Anterior cingulate cortex (tissue), 58 donors: ENCODE measurements around the gene RPL9.
"Not testable (repeated sequence)": the region's sequence is repeated elsewhere in the genome, so short reads cannot be mapped to it uniquely, and the experiment has no call there.

Experiments used
- DNase-seq, 58 donors: peaks; one replicate each; lab custom pipeline; 2025; lab: John Stamatoyannopoulos, UW

RPL9 gene

DNA sequence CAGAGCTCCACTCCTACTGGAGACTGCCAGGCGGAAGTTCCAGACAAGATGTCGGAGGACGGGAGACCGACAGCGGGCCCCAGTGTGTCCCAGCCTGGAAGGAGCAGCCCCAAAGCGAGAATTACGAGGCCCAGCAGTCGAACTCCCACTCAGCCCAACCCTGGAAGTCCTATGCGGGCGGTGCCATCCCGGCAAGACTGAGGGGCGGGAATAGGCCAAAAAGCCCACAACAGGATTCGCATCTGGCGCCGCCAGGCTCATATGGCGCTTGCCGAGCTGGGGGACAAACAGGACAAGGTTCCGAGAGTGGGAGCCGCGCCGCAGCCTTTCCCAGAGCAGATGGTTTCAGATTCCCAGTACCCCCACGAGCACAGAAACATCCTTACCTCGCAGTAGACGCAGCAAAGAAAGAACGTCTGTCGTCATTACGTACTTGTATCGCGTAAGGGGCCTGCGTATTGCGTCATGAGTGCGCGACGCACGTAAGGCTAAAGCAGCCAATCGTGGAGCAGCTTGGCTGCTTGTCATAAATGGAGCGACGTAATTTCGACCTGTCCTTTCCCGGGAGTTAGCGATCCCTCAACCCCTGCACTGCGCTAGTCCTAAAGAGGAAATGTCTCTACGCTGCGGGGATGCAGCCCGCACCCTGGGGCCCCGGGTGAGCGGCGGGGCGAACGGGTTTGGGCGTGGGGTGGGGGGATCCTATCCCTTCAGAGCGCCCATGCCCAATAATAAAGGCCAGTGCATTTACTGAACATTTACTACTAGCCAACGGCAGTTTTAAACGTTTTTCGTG is at the start of gene RPL9, which contains the start of gene LIAS:
Gene RPL9, minus strand, starts transcription at position 418 of the 796 bp plus-strand sequence. CDS start 483 bp downstream, outside the sequence.
Gene LIAS, plus strand, starts transcription at position 552 of the 796 bp plus-strand sequence. Its CDS starts 62 bp downstream, at position 614.
- peak; percentile 57 to 96 (median 90) for DNase-seq

DNA sequence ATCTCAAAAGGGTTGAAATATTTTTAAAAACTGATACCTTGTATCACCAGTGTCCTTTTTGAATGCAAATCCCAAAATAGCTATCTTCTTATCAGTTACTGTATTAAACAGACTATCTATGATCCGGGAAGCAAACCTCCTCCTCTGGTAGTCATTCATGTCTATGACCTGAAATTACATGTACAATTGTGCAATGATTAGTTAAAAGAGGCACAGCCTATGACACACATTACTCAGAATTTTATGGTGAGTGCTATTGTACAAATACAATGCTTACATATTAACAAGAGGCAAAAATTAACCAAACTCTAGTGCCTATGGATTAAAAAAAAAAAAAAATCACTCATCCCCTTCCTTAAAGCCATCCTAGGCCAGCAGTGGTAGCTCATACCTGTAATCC is 46.9 kb upstream of the RPL9 start:
- no peak for DNase-seq

DNA sequence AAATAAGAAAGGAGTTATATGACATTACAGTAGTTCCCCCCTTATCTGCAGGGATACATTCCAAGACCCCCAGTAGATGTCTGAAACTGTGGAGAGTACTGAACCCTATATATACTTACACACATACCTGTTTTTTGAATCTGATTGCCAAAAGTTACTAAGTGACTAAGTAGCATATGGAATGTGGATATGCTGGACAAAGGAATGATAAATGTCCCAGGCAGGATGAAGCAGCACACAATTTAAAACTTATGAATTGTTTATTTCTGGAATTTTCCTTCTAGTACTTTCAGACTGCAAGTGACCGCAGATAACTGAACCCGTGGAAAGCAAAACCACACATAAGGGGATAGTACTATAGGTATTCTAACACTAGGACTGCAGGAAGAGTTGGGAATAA is 45.8 kb upstream of the RPL9 start:
- DNase-seq, result no peak

DNA sequence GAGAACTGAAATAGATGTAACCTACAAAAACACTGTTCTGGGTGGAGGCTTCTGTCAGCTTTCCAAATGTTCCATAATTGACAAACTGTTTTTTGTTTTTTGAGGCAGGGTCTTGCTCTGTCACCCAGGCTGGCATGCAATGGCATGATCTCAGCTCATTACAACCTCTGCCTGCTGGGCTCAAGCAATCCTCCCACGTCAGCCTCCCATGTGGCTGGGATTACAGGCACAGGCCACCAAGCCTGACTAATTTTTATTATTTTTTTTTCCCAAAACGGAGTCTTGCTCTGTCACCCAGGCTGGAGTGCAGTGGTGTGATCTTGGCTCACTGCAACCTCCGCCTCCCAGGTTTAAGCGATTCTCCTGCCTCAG is 43.9 kb upstream of the RPL9 start:
- not testable (repeated sequence) for DNase-seq

DNA sequence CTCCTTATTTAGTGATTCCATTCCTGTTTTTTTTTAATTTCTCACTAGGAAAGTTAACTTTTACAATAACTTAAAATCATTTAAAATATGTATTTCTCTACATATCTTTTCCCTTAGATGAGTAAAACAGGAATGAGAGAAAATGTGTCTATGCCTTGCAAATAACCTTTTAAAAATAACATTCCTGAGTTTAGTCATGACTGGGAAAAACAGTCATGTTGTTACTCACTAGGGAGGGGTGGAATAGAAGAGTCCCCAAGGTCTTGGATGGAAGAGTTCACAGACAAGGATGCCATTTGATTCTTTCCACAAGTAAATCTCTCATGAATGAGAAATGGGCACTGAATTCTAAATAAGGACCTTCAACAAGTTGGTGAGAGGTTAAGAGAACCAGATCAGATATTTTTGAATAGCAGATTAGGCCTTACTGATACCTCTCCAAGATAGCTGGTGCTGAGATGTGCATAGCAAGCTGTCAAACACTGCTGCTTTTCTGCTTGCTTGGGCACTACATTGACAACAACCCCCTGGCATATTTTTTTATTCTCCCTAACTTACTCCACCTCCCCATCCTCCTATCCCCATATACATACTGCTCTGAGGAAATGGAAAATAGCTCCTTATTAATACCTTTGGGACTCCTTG is 43.4 kb upstream of the RPL9 start:
- no peak for DNase-seq

DNA sequence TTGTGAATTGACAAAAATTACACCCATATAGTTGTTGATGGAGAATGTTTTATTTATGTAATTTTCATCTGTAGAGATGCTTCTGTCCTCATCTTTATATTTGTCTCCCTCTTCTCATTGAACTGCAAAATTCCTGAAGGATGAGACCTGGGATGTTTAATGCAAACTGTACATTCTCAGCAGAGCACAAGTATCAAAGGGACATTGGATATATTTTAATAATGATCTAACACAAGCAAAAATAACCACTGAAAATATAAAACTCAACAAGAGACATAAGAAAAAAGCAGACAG is 40.0 kb upstream of the RPL9 start:
- no peak for DNase-seq

DNA sequence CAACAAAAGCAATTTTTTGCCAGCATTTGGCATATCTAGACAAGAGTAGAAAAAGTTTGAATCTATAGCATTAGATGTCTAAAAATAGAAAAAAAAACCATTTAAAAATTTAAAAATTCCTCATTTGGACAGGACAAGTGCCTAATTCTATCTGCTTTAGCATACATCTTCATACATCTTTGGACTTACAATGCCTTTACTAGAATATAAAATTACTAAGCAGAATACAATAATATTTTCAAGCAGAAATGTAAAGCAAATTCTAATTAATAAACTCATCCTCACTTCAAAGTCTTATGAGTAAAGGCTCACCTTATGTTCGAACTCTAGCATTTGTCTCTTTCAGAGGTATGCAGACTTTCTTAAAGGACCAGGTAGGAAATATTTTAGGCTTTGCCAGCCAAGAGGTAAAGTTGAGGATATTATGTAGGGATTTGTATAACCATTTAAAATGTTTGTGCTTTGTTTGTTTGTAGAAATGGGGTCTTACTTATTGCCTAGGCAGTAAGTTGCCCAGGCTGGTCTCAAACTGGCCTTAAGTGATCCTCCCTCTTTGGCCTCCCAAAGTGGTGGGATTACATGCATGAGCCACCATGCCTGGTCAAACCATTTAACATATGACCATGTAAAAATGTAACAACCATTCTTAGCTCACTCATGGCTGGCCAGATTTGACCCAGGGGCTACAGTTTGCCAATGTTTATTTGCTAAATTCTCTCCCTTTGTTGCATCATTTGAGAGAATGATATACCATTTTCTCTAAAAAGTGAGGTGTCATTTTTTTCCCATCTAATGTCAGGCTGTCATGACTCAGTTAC is 39.4 kb upstream of the RPL9 start:
- DNase-seq, result no peak

DNA sequence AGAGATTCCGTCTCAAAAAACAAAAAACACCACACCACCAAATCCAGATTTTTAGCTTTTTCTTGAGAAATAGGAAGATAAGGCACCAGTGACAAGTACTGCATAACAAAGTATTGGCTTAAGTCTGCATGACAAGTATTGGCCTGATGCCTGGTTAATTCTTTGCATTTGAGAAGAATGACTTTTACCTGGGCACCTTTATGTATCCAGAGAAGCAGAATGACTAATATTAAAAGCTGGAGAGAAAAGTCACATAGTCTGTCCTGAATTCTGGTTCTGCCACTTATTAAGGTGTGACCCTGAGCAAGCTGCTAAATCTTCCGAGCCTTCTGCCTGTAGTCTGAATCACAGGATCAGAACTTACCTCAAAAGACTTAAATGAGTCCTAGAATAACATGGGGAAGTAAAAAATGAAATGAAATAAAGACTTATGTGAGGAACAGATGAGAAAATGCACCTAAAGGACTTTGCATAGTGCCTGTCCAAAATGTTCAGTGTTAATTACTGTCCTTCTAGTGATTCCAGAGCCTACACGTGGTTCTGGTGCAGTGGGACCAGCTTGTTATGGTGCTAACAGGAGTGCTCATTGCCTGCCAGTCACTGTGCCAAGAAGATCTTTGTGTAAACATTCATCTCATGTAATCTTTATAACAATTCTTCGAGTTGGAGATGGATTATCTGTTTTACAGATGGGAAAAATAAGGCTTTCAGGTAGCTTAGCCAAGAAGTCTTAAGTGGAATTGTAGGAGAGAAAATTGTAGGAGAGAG is 36.9 kb upstream of the RPL9 start:
- no peak for DNase-seq

DNA sequence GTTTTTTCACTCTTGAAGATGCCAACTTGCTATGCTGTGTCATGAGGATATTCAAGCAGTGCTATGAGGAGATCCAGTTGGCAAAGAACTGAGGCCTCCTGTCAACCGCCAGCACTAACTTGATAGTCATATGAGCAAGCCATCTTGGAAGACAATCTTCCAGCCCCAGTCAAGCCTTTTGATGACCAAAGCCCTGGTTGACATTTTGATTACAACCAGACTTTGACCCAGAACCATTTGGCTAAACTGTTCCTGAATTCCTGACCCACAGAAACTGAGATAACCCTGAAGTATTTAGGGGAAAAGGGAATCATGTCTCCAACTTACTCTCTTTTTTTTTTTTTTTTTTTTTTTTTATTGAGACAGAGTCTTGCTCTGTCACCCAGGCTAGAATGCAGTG is 35.6 kb upstream of the RPL9 start:
- no peak for DNase-seq

DNA sequence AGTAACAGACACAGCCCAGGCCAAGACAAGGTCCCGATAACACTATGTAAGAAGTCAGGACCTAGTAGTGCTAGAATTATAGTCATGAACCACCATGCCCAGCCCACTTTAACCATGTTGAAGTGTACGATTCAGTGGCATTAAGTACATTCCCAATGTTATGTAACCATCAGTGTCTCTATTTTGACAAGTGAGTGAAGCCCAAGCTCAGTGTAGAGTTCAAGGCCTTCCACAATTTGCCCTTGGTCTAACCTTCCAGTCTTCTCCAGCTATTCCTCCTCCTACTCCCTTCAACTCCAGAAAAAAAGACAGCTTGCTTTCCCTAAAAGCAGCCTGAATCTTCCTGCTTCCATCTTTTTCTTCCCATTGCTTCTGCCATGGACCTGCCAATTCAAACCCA is 31.6 kb upstream of the RPL9 start:
- no peak for DNase-seq

DNA sequence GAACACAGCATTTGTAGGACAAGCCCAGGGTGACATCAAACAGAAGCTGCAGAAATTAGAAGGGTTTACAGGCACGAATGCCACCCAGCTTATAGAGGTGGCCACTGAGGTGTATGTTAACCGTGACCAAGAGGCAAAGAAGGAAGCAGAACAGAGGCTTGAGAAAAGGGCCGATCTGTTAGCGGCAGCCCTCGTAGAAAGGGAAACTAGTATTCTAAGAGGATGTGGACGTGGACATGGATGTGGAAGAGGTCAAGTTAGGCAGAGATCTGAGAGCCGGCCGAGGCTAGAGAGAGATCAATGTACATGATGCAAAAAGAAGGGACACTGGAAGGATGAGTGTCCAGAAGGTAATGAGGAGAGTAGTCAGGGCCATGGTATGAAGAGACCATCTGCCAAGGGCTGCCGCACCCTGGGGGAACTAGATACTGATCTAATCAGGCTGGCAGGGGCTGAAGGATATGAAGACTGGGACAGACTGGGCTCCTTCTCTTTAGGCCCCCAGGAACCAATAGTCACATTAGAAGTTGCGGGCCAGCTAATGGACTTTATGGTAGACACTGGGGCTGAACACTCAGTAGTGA is 27.6 kb upstream of the RPL9 start:
- DNase-seq, result no peak

DNA sequence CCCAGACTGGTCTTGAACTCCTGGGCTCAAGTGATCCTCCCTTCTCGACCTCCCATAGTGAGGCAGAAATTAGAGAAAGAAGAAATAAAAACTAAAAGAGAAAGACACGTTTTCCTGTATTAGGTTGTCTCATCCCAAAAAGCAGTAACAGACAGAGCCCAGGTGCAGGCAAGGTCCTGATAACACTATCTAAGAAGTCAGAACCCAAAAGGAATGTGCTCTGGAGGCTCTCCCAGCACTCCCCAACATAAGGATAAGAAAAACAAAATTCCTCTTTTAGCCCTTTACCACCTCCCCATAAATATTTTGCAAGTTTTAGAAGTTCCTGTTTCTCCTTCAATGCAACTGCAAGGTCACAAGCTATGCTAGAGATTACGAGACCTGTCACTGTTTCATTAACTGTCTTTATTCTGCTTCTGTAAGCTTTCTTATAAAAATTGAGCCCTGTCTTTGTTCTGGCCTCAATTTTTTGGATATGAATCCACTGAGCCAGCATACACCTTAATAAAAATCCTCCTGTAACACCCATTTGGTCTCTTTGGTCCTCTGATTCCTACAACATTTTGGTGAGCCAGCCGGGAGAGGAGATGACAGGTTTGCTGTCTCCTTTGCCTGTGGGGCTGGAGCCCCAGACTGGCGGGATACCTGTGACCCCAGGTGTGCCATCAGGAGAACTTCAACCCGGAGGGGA is 26.0 kb upstream of the RPL9 start:
- no peak for DNase-seq

DNA sequence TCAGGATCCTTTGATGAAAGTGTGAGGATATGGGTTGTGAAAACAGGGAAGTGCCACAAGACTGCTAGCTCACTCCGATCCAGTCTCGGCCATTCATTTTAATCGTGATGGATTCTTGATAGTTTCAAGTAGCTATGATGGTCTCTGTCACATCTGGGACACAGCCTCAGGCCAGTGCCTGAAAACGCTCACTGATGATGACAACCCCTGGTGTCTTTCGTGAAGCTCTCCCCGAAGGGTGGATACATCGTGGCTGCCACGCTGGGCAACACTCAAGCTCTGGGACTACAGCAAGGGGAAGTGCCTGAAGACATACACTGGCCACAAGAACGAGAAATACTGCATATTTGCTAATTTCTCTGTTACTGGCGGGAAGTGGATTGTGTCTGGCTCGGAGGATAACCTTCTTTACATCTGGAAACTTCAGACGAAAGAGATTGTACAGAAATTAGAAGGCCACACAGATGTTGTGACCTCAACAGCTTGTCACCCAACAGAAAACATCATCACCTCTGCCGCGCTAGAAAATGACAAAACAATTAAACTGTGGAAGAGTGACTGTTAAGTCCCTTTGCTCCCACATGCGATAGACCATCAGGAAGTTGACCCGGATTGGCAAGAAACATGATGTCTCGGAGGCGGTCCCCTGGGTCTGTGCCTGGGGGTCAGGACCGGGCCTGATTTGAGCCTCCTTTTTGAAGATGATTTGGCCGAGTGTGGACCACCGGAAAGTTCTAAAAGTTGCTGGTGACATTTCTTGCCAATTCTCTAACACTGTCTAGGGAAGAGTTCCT is 22.4 kb upstream of the RPL9 start:
- peak in 1 of 58 donors; percentile 5 for DNase-seq

DNA sequence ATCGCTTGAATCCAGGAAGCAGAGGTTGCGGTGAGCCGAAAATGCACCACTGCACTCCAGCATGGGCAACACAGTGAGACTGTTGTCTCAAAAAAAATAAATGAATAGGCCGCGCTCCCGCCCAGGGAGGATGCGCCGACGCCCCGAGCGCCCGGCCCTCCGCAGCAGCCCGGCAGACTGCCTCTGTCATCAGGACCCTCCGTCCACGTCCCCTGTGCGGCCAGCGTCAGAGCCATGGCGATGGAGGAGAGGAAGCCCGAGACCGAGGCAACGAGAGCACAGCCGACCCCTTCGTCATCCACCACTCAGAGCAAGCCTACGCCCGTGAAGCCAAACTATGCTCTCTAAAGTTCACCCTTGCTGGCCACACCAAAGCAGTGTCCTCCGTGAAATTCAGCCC is 21.5 kb upstream of the RPL9 start:
- no peak for DNase-seq

DNA sequence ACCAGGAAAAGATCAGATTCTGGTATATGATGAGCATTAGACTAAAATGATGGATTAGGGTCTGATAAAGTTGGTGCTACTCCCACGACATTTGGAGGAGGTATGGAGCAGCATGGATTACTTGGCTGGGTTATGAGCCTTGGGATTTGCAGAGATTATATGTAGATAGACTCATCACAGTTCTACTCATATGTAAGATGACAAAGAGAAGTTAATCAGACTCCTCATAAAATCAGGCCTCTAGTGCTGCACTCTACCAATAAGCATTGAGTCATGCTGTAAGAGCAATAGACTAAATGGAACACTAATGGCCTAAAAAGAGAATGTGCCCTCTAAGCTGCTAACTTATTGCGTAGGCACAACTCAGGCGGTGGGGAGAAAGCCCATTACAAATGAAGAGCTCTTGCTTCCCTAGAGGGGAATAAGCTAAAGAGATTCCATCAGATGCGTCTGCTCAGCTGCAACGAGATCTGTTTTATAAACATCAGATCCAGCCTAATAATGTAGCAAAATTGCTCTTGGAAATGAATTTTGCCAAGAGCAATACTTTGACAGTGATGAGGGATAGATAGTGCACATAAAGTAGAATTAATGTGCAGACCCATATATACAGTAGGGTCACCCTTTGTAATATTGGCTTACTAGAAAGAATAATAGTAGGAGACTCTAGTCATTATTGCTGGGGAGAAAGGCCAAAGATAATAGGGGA is 17.6 kb upstream of the RPL9 start:
- DNase-seq, result no peak

DNA sequence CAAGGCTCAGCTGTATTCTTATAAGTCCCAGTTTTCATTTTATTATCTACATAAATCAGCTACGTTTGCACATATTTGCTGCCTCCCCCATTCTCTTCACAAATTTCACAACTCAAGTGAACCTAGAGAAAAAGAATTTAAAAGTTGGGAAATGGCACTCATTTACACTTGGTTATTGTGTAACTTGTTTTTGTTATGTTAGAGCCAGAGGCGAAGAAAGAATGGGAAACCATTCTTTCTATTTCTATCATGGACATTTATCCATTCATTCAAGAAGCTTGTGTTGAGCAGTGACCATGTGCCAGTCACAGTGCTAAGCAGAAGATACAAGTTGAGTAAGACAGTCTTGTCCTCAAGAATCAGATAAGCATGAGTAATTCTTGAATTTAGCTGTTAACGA is 13.7 kb upstream of the RPL9 start:
- no peak for DNase-seq

DNA sequence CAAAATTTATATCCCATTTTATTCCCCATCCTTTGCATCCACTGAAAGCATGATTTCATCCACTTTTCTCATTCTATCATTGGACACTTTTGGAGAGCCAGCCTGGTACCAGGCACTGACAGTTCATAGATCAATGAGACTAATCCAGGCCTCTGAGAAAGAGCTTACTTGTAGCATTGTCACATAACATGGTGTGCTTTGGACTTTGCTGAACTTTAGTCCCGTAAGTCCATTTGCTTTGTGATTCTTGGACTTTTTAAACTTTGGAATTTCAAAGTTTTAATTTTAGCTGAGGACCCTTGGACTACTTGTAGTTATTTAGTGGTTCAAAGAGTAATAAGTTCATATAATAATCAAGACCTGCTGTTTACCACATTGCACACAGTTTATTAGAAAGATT is 11.7 kb upstream of the RPL9 start:
- no peak for DNase-seq

DNA sequence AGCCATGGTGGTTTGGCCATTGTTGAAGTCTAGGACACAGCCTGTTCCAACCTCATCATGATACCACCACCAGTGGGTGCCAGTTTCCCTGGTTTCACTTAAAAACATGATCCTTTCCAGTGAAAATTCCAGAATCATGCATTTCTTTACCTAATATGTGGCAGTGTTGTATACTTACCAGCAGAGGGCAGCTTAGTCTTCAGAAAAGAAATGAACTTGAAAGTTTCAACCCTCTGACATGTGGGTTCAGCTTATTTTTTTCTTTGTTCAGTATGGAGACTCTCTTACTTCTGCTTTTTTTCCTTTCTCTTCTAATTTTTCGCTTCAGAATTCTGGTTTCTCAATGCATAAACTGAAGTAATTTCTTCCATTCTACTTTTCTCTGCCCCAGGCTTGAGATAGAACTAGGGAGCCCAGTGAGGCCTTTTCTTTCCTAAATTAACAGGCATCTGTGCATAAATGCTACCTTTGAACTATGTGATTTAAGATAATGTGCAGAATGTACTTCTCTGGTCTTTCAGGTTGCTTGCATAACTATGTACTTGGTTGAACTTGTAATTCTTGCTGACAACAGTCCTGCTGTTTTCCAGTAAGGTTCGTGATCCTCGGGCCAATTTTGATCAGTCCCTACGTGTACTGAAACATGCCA is 10.8 kb upstream of the RPL9 start:
- peak in 14 of 58 donors; percentile 1 to 78 (median 11) for DNase-seq
